Ovary (tissue), 3 donors: ENCODE measurements around the gene TEKT5.

Experiments used
- CTCF ChIP-seq, 3 donors: fragments of 450-650 bp in 2 of 3; fragments of 200-600 bp in 1 of 3; IDR thresholded peaks; one replicate each; pipeline versions ENCODE4 v1.5.1 to v1.8.0; 2016 to 2022; ENCODE audit warnings: antibody characterized with exemption in 3 of 3, mild to moderate bottlenecking in 1 of 3
- POLR2A ChIP-seq: fragments of 450-650 bp; IDR thresholded peaks from one replicate; pipeline ENCODE4 v1.6.1; 2017; ENCODE audit warnings: antibody characterized with exemption, mild to moderate bottlenecking, moderate library complexity
- donor health status: DM: no; HTN: no; CAD: no.

GRCh38 chr16:10613785-10614485, 80.8 kb downstream of the TEKT5 start:
- TF ChIP-seq CTCF (IDR thresholded peaks at IDR 0.05): no peak
- no peak for TF ChIP-seq POLR2A
